COLO668 (cell line): ENCODE data around the gene AAK1.
"Not testable (repeated sequence)": the region's sequence is repeated elsewhere in the genome, so short reads cannot be mapped to it uniquely, and the experiment has no call there.

Experiments used
- DNase-seq: peaks from one replicate; lab custom pipeline; 2025; ENCODE audit not compliant: unreplicated experiment; lab: John Stamatoyannopoulos, UW

AAK1 gene

GRCh38 chr2:69660637-69661036, 17.1 kb upstream of the AAK1 start:
- no peak for DNase-seq

GRCh38 chr2:69659941-69660483, 16.5 kb upstream of the AAK1 start:
- DNase-seq, result no peak

DNA sequence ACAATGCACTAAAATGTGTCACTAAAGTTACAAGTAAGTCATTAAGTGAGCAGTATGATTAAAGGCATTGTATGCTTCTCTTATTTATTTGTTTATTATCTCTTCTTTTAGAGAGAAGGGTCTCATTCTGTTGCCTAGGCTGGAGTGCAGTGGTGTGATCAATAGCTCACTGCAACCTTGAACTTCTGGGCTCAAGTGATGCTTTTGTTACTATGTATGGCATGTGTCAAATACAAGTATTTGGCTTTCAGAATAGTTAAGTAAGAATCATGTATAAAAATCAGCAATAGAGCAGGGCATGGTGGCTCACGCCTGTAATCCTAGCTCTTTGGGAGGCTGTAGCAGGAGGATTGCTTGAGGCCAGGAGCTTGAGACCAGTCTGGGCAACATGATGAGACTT, 15.8 kb upstream of the AAK1 start:
- DNase-seq, result no peak

GRCh38 chr2:69652206-69652605, 8.7 kb upstream of the AAK1 start:
- DNase-seq, result no peak

- DNase-seq, result not testable (repeated sequence)
These were observed 3.7 kb upstream of the AAK1 start for GRCh38 chr2:69647196-69647595.

DNA sequence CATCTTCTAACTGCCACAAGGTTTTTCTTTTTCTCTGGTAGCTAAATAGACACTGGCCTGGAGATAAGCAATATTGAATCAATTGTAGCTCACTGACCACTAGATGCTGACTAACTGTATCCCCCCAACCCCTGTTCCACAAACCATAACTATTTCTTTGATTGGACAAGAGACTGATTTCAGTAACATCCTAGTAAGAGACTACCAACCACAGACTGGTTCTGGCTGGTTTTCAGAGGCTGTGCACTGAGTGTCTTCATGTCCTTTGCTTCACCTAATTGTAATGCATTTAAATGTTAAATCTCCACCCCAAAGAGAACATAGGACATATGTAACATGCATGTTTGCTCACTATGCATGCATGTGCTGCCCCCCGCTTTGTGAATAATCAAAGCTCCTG, 3.2 kb upstream of the AAK1 start:
- DNase-seq, result no peak

GRCh38 chr2:69645921-69646320, 2.4 kb upstream of the AAK1 start:
- no peak for DNase-seq

GRCh38 chr2:69645031-69645431, 1.5 kb upstream of the AAK1 start:
- no peak for DNase-seq

DNA sequence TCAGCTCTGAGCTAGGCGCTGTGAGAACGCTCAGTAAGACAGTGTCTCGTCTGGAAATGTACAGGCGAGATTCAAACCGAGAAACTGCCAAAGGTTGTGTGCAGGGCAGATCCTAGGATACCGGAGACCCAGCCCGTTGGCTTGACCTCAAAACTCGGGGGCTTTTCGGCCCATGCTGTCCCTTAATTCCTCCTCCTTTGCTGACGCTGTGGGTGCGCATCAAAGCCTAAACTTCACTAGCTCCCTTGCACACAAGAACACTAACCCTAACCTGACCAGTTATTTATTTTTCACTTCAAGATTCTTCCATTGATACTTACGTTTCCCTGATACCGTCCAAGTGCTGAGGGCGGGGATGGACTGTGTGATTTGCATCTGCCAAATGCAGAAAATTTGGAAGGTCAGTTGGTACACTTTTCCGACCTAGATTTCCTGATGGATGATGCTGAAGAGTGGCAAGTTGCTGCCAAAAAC, 1.0 kb upstream of the AAK1 start:
- DNase-seq, result no peak

- peak; percentile 33 for DNase-seq
These were observed 584 bp downstream of the AAK1 start for GRCh38 chr2:69642709-69643601.

DNA sequence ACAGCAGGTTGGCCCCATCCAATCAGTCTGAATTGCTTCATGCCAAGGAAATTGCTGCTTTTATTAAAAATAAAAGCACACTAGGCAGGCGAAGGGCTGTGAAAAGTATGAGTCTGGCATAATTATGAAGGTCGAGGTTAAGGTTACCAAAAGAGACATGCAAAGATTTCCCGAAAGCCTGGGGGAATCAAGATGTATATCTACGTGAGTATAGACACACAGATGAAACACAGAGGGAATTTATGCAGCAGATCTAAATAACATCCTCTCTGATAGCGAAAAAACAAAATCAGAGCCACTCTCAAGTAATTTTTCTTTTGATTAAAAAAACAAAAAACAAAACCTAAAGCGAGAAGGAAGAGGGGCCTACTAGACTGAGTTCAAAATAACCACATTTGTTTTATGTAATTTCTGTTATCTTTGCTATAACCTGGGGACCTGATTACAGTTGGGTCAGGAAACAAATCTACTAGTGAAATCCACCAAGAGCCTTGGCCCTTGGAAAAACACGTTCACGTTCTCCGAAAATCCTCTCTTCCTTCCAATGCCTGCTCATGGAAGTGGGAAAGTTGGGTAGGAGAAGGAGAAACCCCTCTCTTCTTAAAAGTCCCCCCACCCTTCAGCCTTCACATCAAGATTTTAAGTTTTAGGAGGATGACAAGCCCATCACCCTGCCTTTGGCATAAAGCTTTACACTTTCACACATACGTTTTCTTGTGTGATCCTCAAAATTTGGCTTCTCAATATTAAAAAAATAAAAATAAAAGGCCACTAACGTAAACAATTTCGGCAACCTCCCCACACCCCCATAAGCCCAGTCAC, 1.4 kb downstream of the AAK1 start:
- no peak for DNase-seq

GRCh38 chr2:69641471-69641870, 2.1 kb downstream of the AAK1 start:
- no peak for DNase-seq

DNA sequence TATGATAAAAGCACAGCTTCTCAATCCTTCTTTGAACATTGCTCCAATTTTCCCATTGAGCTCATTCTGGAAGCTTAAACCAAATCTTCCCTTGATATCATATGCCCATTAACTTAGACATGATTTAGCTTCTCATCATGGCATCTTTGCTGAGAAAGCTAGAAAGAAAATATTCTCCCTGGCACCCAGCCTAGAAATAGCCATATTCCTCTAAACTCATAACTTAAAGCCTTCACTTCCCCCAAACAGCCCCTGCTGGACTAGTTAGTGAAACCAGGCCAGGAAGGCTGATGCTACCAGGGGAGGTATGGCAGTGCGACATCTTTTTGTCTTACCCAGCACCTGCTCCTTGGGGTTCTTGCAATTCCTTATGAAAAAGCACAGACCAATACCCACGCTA, 4.3 kb downstream of the AAK1 start:
- DNase-seq, result no peak

- no peak for DNase-seq
These were observed 4.9 kb downstream of the AAK1 start for GRCh38 chr2:69638630-69639029.

DNA sequence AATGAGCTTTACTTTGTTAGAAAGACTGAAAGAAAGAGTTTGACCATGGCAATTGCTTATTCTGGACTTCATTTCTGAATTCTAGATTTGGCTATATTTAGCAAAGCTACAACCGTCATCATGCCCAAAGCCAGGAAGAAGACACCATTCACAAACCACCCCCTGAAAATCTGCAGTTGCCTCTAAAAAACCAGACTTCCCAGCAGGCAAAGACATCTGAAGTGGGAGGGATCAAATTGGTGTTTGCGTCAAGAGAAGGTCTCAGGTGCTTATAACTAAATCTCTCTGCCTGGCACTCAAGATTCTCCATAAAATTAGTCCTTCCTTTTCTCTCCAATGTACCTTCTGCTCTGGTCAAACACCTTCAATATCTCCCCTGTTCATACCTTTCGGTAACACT, 5.6 kb downstream of the AAK1 start:
- DNase-seq, result no peak

GRCh38 chr2:69636395-69636794, 7.1 kb downstream of the AAK1 start:
- no peak for DNase-seq

DNA sequence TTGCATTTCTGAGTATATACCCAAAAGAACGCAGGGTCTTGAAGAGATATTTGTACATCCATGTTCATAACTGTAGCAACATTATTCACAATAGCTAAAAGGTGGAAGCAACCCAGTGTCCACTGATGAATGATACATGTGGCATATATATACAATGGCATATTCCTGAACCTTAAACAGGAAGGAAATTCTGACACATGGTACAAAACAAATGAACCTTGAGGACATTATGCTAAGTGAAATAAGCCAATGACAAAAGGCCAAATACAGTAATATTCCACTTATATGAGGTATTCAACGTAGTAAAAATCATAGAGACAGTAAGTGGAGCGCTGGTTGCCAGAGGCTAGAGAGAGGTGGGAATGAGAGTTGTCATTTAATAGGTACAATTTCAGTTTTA, 8.1 kb downstream of the AAK1 start:
- DNase-seq, result no peak

DNA sequence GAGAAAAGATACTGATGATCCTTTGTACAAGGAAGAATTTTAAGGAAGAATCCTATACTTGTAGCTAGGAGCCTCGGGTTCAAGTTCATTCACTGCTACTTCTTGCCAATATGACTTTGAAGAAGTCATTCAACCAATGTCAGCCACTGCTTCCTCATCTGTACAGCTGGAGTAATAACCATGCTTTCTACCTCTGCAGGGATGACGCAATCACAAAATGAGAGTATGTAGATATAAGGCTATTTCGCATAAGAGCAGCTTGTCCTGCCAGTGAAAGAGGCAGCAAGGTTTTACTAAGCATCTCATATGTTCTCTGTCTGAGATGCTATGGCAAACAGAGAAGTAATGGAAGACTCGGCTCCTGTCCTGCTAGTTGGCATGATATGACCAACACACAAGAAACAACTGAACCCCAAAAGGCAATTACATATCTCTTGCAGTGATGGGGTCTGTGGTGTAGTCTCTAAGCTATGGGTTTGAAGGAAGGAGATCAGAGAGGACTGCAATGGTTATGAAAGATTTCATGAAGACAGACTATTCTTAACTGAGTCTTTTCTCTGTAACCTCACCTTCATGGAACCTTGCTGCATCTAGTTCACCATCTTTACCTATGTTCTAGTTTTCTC, 9.2 kb downstream of the AAK1 start:
- DNase-seq, result no peak

- DNase-seq, result no peak
These were observed 12.1 kb downstream of the AAK1 start for GRCh38 chr2:69631402-69631801.

GRCh38 chr2:69629921-69630608, 13.5 kb downstream of the AAK1 start:
- DNase-seq, result no peak
